HG03108 (cell line): ENCODE data around the gene CACNA1A.
"Not testable (repeated sequence)": the region's sequence is repeated elsewhere in the genome, so short reads cannot be mapped to it uniquely, and the experiment has no call there.

Experiments
- ATAC-seq: cut with Tn5 transposase; IDR thresholded peaks from one replicate; pipeline ENCODE4 v1.9.1; 2021; ENCODE audit warnings: moderate library complexity; ENCODE audit not compliant: unreplicated experiment

CACNA1A gene

DNA sequence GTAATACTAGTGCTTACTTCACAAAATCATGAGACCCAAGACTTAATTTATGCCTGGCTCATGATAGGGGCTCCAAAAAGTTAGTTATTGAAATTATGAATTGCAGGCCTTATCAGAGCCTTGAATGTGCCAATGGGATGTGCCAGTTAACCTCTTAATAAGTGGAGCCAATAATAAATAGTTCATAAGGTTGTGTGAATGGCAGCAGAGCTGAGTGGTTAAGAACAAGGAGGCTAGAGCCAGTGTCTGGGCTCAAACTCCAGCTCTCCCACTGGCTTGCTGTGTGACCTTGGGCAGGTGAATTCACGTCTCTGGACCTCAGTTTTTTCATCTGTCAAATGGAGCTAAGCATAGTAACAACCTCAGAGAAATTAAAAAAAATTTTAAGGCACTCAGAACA, 222.4 kb downstream of the CACNA1A start:
- no peak for ATAC-seq

DNA sequence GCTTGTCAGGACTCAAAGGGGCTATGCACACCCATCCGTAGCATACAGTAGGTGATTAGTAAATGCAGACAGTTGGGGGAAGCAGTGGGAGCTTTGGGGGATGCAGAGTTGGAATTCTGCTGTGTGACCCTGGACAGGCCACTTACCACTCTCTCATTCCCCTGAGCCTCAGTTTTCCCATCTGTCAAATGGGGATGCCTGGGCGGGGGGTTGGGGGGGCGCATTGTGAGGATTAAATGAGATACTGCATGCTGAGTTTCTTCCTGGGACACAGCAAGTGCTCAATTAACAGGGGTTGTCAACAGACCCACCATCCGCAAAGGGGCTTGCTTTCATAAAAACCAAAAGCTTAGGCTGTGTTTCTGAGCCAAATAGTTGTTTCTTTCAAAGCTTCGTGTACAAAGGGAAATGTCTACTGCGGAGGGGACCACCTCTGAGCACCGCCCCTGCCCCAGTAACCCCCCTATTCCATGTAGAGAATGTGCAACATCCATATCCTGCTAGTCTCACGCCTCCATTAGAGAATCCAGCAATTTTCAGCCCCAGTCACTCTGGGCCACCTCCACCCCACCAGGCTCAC, 223.7 kb downstream of the CACNA1A start:
- ATAC-seq = no peak

DNA sequence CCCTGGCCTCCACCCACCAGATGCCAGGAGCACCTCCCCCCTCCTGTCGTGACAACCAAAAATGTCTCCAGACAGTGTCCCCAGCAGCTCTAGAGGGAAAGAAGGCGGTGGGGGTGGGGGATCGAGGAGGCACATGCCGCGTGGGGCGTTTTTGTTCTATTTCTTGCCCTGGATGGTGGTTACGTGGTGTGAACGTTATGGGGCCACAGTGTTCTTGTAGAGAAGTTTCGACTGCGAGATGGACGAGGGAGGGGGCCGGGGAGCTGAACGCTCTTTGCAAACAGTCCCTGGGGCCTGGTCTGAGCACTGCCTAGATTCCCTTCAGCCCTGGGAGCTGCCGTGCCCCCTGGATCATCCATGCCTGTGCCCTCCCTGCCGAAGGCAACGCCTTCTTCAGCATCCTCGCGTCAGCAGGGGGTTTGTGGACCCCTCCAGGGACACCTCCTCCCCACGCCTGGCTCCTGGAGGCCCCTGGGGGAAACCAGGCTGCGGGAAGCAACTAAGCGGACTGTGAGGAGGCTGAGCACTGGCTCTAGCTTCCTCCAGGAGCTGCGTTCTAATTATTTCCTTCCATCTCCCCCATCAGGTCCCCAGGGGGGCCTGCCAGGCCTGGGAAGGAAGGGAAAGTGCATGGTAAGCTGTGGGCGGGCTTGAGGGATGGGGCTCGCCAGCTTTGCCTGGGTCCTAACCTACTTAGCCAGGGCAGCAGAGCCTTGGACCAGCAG, 224.6 kb downstream of the CACNA1A start:
- ATAC-seq = no peak

DNA sequence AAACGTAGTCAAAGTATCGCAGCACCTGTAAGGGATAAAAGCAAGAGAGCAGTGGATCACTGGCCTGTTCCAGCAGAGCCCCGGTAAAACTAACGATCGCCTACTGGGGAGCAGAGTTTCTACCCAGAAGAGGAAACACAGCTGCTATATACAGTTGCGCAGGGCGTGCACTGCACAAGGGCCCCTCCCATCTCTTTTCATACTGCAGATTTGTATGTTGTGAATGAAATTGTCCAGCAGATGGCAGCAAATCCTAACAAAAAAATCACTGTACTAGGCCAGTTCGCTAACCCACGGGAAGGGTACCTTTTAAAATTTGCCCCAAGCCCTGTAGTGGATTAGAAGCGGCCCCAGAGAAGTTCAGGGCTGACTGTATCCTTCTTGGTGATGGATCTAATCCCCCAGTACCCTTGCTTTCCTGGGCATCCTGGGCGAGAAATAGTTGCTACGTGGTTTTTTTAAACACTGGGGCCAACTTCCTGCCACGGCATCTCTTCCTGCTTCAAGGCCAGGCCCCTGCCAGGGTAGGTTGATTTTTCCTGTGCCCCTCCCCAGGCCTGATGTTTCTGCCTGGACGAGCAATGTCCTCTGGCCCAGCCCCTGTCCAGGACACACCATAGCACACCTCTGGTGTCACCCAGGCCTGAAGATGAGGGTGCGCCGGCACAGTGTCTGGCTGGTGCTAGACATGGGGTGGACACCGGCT, 229.0 kb downstream of the CACNA1A start:
- peak; percentile 55 for ATAC-seq

DNA sequence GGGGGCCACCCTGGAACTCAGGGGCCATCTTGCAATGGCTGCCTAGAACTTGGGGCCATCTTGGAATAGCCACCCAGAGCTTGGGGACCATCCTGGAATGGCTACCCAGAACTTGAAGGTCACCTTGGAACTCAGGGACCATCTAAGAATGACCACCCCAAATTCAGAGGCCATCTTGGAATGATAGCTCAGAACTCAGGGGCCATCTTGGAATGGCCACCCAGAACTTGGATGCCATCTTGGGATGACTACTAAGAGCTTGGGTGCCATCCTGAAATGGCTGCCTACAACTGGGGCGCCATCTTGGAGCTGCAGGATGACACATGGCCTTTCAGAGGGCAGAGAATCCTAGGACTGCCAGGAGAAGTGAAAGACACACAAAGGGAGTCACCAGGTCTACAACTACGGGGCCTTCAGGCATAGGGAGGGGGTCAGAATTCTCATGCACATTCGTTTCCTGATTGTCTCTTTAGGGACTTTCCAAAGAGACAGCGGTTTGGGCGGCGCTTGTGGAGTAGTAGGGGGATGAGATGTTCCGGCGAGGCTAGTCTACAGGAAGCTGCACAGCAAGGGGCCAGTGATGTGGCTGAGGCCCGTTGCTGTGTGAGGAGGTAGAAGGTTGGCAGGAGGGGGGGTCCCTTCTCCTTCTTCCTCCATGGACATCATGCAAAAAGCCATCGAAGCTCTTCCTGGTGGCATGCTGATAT, 231.1 kb downstream of the CACNA1A start:
- ATAC-seq = no peak

GRCh38 chr19:13270514-13271105, 235.7 kb downstream of the CACNA1A start:
- ATAC-seq = no peak

DNA sequence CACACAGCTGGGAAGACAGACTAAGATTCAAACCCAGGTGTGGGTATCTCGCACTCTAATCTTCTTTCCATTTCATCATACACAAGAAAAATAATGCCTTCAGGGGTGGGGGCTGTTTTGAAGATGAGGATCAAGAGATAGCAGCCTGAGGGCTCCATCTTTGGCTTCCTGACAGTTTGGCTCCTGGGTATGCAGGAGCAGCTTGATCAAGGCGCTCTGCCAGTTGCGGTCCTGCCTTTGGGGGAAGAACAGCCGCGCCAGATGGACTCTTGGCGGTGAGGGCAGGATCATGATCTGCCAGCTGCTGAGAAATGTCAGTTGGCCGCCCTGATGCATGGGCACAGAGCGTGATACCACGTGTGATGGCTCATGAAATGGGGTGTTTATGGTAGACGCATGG, 236.9 kb downstream of the CACNA1A start:
- ATAC-seq = no peak

GRCh38 chr19:13267889-13268288, 238.4 kb downstream of the CACNA1A start:
- no peak for ATAC-seq

DNA sequence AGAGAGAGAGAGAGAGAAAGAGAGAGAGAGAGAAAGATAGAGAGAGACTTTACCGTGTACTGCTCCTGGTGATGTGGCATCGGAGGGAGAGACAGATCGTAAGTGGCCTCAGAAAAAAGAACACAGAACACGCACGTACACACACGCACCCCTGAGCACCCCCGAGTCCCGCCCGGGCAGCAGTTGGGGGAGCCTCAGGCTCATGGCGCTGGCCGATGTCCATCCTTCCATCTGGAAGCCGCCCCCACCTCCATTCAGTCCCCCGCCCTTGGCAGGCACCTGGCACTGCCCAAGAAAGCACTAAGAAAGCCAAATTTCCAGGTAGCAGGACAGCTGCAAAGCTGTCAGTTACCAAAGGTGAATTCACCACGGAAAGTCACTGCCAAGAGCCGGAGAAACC, 239.1 kb downstream of the CACNA1A start:
- no peak for ATAC-seq

DNA sequence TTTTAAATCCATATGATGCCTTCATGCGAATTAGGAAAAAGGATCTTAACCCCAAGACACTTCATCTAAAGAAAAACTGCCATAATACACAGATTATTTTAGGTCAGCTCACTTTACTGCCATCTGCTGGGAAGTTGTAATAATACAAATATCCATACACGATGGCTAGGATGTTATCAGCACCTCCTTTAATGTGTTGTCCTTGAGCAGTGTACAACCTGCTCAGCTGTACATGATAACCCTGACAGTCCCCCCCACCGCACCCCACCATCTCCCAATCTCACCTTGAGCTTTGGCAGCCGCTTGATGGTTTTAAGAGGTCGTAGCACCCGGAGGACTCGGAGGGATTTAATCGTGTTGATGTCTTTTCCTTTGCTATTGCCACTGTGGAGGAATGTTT, 243.8 kb downstream of the CACNA1A start:
- no peak for ATAC-seq

GRCh38 chr19:13260883-13261653, 245.2 kb downstream of the CACNA1A start:
- peak; percentile 71 for ATAC-seq

GRCh38 chr19:13256918-13257317, 249.4 kb downstream of the CACNA1A start:
- ATAC-seq = no peak

DNA sequence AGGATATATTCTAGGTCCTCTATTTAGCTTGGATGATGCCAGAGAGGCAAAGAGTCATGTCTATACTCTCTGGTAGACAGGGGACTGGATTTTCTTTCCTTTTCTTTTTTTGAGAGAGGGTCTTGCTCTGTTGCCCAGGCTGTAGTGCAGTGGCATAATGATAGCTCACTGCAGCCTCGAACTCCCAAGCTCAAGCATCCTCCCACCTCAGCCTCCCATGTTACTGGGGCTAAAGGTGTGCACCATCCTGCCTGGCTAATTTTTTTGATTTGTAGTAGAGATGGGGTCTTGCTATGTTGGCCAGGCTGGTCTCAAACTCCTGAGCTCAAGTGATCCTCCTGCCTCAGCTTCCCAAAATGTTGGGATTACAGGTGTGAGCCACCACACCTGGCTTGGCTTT, 249.9 kb downstream of the CACNA1A start:
- not testable (repeated sequence) for ATAC-seq

DNA sequence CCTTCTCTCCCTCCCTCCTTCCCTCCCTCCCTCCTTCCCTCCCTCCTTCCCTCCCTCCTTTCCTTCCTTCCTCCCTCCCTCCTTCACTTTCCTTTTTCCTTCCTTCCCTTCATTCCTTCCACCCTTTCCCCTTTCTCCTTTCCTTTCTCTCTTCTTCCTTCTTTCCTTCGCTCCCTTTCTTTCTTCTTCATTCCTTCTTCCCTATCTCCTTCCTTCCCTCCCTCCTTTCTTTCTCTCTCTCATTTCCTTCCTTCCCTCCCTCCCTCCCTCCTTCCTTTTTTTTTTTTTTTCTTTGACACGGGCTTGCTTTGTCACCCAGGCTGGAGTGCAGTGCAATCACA, 250.6 kb downstream of the CACNA1A start:
- no peak for ATAC-seq

DNA sequence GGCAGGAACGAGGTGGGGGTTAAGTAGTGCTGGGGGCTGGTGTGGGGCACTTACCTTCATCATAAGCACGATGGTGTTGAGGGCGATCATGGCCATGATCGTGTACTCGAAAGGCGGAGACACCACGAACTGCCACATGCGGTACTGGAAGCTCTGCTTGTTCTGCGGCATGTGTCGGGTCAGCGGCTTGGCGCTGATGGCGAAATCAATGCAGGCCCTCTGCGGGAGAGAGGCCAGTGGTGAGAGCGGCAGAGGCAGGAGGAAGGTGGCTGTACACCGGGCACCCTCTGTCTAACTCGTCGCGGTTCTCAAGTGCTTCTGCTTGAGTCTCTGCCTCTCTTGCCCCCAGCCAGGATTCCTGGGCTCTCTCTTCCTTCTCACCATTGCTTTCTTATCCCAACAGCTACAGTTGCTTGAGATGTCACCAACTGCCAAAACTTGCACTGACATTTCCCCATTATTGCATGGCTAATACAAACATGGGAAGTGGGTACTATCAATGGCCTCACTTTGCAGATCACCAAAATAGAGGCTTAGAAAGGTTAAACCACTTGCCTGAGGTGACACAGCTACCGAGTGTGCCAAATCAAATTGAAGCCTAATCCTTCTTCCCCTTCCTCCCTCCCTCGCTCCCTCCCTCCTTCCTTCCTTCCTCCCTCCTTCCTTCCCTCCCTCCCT, 251.1 kb downstream of the CACNA1A start:
- no peak for ATAC-seq

DNA sequence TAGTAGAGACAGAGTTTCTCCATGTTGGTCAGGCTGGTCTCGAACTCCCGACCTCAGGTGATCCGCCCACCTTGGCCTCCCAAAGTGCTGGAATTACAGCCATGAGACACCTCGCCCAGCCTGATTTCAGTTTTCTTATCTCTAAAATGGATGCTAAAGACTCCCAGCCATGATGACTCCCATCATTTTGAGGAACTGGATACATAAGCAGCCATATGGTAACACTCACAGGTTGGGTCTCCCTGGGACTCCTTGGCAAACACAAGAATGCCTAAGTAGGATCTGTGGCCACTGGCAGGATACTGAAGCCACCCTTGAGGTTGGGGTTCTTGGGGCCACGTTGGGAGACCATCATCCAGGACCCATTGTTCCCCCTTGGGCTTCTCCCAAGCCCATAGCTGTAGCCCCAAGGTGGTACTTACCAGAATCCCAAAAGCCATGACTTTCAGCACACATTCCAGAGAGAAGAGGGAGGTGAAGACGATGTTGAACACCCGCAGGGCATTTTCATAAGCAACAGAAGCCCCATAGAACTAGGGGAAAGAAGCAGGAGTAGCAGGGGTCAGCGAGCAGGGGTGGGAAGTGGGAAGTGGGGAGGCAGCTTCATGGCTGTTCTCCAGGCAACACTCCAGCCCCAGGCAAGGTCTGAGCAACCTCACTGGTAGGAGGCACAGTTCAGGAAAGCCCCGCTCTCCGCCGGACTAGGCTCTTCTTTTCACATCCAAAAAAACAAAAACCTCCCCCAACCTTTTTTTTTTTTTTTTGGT, 253.5 kb downstream of the CACNA1A start:
- ATAC-seq = no peak

GRCh38 chr19:13244920-13245319, 261.4 kb downstream of the CACNA1A start:
- no peak for ATAC-seq

- ATAC-seq = no peak
These were observed 264.8 kb downstream of the CACNA1A start for GRCh38 chr19:13241231-13242104.
